Activated B cell treated with CpG ODN at 0.5 μM for 24 hours (primary cell): ENCODE results near the gene TMEM95. TPM values are rescaled to one million over a fixed set of nuclear protein-coding genes. Genes with fewer than 3 reads are reported as not detected.

Experiments used
- ATAC-seq: fragments of 200-7000 bp; cut with Tn5 transposase; one replicate; pipeline ENCODE4 v1.10.0; 2021; ENCODE audit warnings: low read depth, mild to moderate bottlenecking, moderate library complexity
- CTCF ChIA-PET: fragments of 350-600 bp; sonication (Branson Sonifier 250); formaldehyde crosslinking; loops from one replicate; lab custom pipeline; 2021; ENCODE audit warnings: antibody characterized with exemption; lab: Charles Lee
- POLR2A ChIA-PET: fragments of 350-600 bp; sonication (Branson Sonifier 250); formaldehyde crosslinking; loops from one replicate; lab custom pipeline; 2021; ENCODE audit warnings: antibody characterized with exemption; lab: Charles Lee
- DNase-seq: peaks from one replicate; pipeline ENCODE4 v3.0.0; 2022
- H3K27ac Mint-ChIP-seq: one replicate; pipeline ENCODE4 v1.8.0; 2020; ENCODE audit warnings: mixed read lengths
- H3K27me3 Mint-ChIP-seq: one replicate; pipeline ENCODE4 v1.8.0; 2021; ENCODE audit warnings: mixed read lengths
- H3K36me3 Mint-ChIP-seq: one replicate; pipeline ENCODE4 v1.8.0; 2021; ENCODE audit warnings: low read depth, mixed read lengths
- H3K4me1 Mint-ChIP-seq: one replicate; pipeline ENCODE4 v1.8.0; 2021; ENCODE audit warnings: mixed read lengths
- H3K4me3 Mint-ChIP-seq: one replicate; pipeline ENCODE4 v1.8.0; 2020; ENCODE audit warnings: mild to moderate bottlenecking, mixed read lengths
- H3K9me3 Mint-ChIP-seq: one replicate; pipeline ENCODE4 v1.8.0; 2020; ENCODE audit warnings: mixed read lengths
- intact Hi-C: fragments of 100-400 bp; cut with micrococcal nuclease; formaldehyde crosslinking; loops from one replicate; pipeline ENCODE4 v1.15.1; 2024
- total RNA-seq: library from RNA; stranded (reverse); gene quantifications from 2 replicates; pipeline ENCODE4 v1.2.3, GENCODE V29; 2022
- TF ChIP-seq, protein P1 (sequence below): fragments of 200-600 bp; IDR thresholded peaks from one replicate; pipeline ENCODE4 v1.8.0; 2022; ENCODE audit warnings: antibody characterized with exemption, mild to moderate bottlenecking

TMEM95 gene
- total RNA-seq, 1 donor from 2014 or later, result not detected

DNA sequence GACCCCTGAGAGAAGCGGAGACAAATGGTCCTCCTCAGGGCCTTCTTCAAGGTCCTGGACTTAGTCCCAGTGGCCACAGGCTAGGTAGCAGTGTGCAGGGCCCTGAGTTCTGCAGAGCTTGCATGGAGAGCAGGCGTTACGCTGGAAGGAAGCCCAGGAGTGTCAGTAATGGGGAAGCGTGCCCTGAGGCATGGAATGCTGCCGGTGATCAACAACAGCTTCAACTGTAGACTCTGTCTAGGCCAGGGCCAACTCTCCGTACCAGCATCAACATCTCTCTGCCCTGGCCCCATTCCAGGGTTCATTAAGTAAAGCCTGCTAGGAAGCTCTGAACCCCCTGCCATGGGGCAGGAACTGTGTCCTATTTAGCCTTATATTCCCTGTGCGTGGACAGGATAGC lies 25.4 kb downstream of the TMEM95 start:
- intact Hi-C loops, result no loop called here
- TF ChIP-seq, protein P1, sequence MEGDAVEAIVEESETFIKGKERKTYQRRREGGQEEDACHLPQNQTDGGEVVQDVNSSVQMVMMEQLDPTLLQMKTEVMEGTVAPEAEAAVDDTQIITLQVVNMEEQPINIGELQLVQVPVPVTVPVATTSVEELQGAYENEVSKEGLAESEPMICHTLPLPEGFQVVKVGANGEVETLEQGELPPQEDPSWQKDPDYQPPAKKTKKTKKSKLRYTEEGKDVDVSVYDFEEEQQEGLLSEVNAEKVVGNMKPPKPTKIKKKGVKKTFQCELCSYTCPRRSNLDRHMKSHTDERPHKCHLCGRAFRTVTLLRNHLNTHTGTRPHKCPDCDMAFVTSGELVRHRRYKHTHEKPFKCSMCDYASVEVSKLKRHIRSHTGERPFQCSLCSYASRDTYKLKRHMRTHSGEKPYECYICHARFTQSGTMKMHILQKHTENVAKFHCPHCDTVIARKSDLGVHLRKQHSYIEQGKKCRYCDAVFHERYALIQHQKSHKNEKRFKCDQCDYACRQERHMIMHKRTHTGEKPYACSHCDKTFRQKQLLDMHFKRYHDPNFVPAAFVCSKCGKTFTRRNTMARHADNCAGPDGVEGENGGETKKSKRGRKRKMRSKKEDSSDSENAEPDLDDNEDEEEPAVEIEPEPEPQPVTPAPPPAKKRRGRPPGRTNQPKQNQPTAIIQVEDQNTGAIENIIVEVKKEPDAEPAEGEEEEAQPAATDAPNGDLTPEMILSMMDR, result no peak
- no peaks in the 10 kb centered on the region for H3K36me3 Mint-ChIP-seq
- ChIA-PET CTCF (no interaction called here), POLR2A (no interaction called here)
- no peak overlapping the region for H3K27ac Mint-ChIP-seq
- peaks cover 10% of the 10 kb centered on the region for H3K4me1 Mint-ChIP-seq
- no peak overlapping the region for H3K4me3 Mint-ChIP-seq
- peaks cover 32% of the 10 kb centered on the region for H3K27me3 Mint-ChIP-seq
- no peak for ATAC-seq
- peaks cover 4% of the 10 kb centered on the region for H3K9me3 Mint-ChIP-seq
- no peak for DNase-seq

DNA sequence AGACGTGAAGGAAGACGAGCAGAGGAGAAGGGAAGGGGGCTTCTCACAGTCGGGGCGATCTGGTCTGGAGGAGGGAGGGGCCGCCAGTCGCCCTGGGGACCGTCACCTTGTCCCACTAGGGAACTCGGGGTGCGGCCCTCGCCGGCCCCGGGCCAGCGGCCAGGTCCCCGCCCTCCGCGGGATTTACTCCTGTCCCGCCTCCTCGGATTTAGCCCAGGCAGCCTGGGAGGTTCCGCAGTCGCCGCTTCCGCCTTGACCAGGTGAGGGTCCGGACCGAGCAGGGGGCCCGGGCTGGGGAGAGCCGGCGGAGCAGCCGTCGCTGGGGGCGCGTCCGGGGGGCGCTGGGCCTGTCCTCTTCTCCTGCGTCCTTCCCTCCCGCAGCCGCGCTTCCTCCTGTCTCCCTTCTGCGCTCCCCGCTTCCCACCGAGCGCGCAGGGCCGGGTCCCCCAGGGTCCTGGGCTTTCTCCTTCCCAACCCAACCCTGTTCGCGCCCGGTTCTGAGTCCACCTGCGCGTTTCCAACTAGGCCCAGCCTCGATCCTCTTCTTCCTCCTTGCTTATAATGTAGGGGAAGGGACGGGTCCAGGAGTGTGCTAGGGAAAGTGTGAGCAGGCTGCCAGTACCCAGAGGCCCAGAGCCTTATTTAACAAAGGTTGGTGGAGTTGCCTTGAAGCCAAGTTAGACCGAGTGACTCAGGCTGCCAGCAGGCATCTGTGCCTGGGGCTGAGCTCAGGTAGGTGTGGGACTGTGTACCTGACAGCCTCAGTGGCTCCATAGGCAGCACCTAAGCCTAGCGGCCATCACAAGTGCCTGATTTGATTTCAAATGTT lies 26.1 kb downstream of the TMEM95 start, which contains the start of gene TNK1:
TNK1 (plus strand) TSS at position 235 of the 829 bp plus-strand sequence. CDS start 1,838 bp downstream, outside the sequence.
- ChIA-PET POLR2A (no interaction called here), CTCF (no interaction called here)
- DNase-seq, result no peak
- ATAC-seq, result no peak
- H3K27me3 Mint-ChIP-seq, result peaks cover 32% of the 10 kb centered on the region
- H3K36me3 Mint-ChIP-seq, result no peaks in the 10 kb centered on the region
- H3K4me1 Mint-ChIP-seq, result peaks cover 10% of the 10 kb centered on the region
- TF ChIP-seq, protein P1, result no peak
- peaks cover 4% of the 10 kb centered on the region for H3K9me3 Mint-ChIP-seq
- H3K4me3 Mint-ChIP-seq, result no peak within 1 kb of the TSS
- no peak within 1 kb of the TSS for H3K27ac Mint-ChIP-seq
- intact Hi-C loops, result no loop called here

DNA sequence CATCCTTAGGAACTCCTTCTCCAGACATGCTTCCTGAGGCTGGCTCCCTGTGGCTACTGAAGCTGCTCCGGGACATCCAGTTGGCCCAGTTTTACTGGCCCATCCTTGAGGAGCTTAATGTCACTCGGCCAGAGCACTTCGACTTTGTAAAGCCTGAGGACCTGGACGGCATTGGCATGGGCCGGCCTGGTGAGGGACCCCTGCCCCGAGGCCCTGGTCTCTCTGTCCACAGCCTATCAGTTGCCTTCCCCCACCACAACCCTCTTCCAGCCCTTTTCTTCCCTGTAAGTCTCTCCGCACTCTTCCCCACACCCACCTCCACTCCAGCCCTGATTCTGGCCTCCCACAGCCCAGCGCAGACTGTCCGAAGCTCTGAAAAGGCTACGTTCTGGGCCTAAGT lies 27.9 kb downstream of the TMEM95 start:
- ATAC-seq (no peak), DNase-seq (no peak)
- peaks cover 4% of the 10 kb centered on the region for H3K9me3 Mint-ChIP-seq
- peaks cover 2% of the 10 kb centered on the region for H3K36me3 Mint-ChIP-seq
- no peak overlapping the region for H3K27ac Mint-ChIP-seq
- peaks cover 29% of the 10 kb centered on the region for H3K27me3 Mint-ChIP-seq
- intact Hi-C loops, result no loop called here
- TF ChIP-seq, protein P1, result no peak
- ChIA-PET CTCF (no interaction called here), POLR2A (interaction anchor here (1.0 to 1.9 kb wide), 3 partner anchors 11 to 53 kb away, joined by 3 to 7 read pairs (median 4); partner anchors contain the start of genes ACAP1, PLSCR3 and TMEM102)
- no peak overlapping the region for H3K4me3 Mint-ChIP-seq
- peaks cover 10% of the 10 kb centered on the region for H3K4me1 Mint-ChIP-seq

DNA sequence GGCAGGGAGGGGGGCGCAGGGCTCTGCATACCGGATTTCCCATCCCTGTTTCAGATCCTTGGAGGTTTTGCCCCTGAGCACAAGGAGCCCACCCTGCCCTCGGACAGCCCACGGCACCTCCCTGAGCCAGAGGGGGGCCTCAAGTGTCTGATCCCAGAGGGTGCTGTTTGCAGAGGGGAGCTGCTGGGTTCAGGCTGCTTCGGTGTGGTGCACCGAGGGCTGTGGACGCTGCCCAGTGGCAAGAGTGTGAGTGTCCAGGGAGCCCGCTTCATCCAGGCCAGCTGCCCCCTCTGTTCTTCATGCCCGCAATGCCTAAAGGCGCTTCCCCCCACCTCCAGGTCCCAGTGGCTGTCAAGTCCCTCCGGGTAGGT lies 28.4 kb downstream of the TMEM95 start:
- Mint-ChIP-seq H3K4me1 (peaks cover 10% of the 10 kb centered on the region), H3K9me3 (peaks cover 4% of the 10 kb centered on the region), H3K36me3 (peaks cover 2% of the 10 kb centered on the region), H3K4me3 (no peak overlapping the region), H3K27me3 (peaks cover 29% of the 10 kb centered on the region), H3K27ac (no peak overlapping the region)
- ChIA-PET POLR2A (interaction anchor here (1.0 to 2.0 kb wide), 9 partner anchors 11 to 200 kb away, joined by 3 to 27 read pairs (median 4); partner anchors contain the start of genes ACAP1, MPDU1, PLSCR3 and POLR2A), CTCF (interaction anchor here (1.4 kb wide), 1 partner anchor 28 kb away, joined by 4 read pairs; the partner anchor contains the start of gene TMEM95)
- intact Hi-C loops, result no loop called here
- ATAC-seq (no peak), DNase-seq (no peak)
- TF ChIP-seq, protein P1, result no peak
